HepG2 (cell line): ENCODE results near the gene GATAD2B.

Experiments
- ATM ChIP-seq: fragments of 450-650 bp; IDR thresholded peaks from 2 replicates; pipeline ENCODE4 v1.7.1; 2017; ENCODE audit warnings: mild to moderate bottlenecking, borderline replicate concordance
- CHD2 ChIP-seq: IDR thresholded peaks from 2 replicates; pipeline ENCODE4 v1.6.1; 2011; ENCODE audit warnings: low read depth, low read length, improper control_type of control experiment
- ELF1 ChIP-seq: sonication (generic); formaldehyde crosslinking; IDR thresholded peaks from 2 replicates; pipeline ENCODE4 v1.4.0; 2020; ENCODE audit warnings: missing genetic modification reagents
- NCOR1 ChIP-seq: fragments of 200-600 bp; sonication (generic); IDR thresholded peaks from 2 replicates; pipeline ENCODE4 v1.7.0; 2017; ENCODE audit warnings: antibody characterized with exemption, low read length, borderline replicate concordance
- POLR2AphosphoS5 ChIP-seq: IDR thresholded peaks from 2 replicates; pipeline ENCODE4 v1.6.1; 2012; ENCODE audit warnings: low read depth, low read length
- ZEB1 ChIP-seq: IDR thresholded peaks from 2 replicates; pipeline ENCODE4 v1.6.1; 2012; ENCODE audit warnings: mild to moderate bottlenecking, low read depth, inconsistent platforms; ENCODE audit not compliant: insufficient replicate concordance
- ZHX1 ChIP-seq: sonication (generic); formaldehyde crosslinking; IDR thresholded peaks from 2 replicates; pipeline ENCODE4 v1.8.1; 2022; ENCODE audit warnings: low read depth, mild to moderate bottlenecking, missing genetic modification reagents
- ZSCAN12 ChIP-seq: sonication (generic); formaldehyde crosslinking; IDR thresholded peaks from 2 replicates; pipeline ENCODE4 v1.9.0; 2021; ENCODE audit warnings: mild to moderate bottlenecking, missing genetic modification reagents
- TF ChIP-seq, protein P1 (sequence below): sonication (generic); formaldehyde crosslinking; IDR thresholded peaks from 2 replicates; pipeline ENCODE4 v1.4.0; 2020; ENCODE audit warnings: missing genetic modification reagents, mild to moderate bottlenecking, borderline replicate concordance
- TF ChIP-seq, protein P2 (sequence below): sonication (generic); formaldehyde crosslinking; IDR thresholded peaks from 2 replicates; pipeline ENCODE4 v1.5.0; 2020; ENCODE audit warnings: missing genetic modification reagents
- TF ChIP-seq, protein P3 (sequence below): sonication (generic); formaldehyde crosslinking; IDR thresholded peaks from 2 replicates; pipeline ENCODE4 v1.5.0; 2020; ENCODE audit warnings: mild to moderate bottlenecking, missing genetic modification reagents, moderate library complexity

GRCh38 chr1:153833171-153833570, 89.6 kb downstream of the GATAD2B start:
- TF ChIP-seq POLR2AphosphoS5 (no peak), ELF1 (no peak), ZEB1 (no peak), ZHX1 (CRISPR knock-in tag) (no peak), CHD2 (no peak), ZSCAN12 (CRISPR knock-in tag) (no peak), ATM (no peak), NCOR1 (no peak)
- TF ChIP-seq, protein P1, sequence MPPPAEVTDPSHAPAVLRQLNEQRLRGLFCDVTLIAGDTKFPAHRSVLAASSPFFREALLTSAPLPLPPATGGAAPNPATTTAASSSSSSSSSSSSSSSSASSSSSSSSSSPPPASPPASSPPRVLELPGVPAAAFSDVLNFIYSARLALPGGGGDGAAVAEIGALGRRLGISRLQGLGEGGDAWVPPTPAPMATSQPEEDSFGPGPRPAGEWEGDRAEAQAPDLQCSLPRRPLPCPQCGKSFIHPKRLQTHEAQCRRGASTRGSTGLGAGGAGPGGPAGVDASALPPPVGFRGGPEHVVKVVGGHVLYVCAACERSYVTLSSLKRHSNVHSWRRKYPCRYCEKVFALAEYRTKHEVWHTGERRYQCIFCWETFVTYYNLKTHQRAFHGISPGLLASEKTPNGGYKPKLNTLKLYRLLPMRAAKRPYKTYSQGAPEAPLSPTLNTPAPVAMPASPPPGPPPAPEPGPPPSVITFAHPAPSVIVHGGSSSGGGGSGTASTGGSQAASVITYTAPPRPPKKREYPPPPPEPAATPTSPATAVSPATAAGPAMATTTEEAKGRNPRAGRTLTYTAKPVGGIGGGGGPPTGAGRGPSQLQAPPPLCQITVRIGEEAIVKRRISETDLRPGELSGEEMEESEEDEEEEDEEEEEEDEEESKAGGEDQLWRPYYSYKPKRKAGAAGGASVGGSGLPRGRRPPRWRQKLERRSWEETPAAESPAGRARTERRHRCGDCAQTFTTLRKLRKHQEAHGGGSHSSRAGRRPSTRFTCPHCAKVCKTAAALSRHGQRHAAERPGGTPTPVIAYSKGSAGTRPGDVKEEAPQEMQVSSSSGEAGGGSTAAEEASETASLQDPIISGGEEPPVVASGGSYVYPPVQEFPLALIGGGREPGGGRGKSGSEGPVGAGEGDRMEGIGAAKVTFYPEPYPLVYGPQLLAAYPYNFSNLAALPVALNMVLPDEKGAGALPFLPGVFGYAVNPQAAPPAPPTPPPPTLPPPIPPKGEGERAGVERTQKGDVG (CRISPR knock-in tag) = no peak
- TF ChIP-seq, protein P2, sequence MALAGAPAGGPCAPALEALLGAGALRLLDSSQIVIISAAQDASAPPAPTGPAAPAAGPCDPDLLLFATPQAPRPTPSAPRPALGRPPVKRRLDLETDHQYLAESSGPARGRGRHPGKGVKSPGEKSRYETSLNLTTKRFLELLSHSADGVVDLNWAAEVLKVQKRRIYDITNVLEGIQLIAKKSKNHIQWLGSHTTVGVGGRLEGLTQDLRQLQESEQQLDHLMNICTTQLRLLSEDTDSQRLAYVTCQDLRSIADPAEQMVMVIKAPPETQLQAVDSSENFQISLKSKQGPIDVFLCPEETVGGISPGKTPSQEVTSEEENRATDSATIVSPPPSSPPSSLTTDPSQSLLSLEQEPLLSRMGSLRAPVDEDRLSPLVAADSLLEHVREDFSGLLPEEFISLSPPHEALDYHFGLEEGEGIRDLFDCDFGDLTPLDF (CRISPR knock-in tag) = no peak
- TF ChIP-seq, protein P3, sequence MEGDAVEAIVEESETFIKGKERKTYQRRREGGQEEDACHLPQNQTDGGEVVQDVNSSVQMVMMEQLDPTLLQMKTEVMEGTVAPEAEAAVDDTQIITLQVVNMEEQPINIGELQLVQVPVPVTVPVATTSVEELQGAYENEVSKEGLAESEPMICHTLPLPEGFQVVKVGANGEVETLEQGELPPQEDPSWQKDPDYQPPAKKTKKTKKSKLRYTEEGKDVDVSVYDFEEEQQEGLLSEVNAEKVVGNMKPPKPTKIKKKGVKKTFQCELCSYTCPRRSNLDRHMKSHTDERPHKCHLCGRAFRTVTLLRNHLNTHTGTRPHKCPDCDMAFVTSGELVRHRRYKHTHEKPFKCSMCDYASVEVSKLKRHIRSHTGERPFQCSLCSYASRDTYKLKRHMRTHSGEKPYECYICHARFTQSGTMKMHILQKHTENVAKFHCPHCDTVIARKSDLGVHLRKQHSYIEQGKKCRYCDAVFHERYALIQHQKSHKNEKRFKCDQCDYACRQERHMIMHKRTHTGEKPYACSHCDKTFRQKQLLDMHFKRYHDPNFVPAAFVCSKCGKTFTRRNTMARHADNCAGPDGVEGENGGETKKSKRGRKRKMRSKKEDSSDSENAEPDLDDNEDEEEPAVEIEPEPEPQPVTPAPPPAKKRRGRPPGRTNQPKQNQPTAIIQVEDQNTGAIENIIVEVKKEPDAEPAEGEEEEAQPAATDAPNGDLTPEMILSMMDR (CRISPR knock-in tag) = no peak
